Endometrial microvascular endothelial cells (primary cell): ENCODE results near the gene SPATA3. TPM values are rescaled to one million over a fixed set of nuclear protein-coding genes. Genes with fewer than 3 reads are reported as not detected.

ENCODE experiments used
- in situ Hi-C: cut with HindIII; loops from 2 replicates; pipeline ENCODE4 v1.10.0; 2017; ENCODE audit warnings: low sequenced_read_pairs, low pct_unique_long_range_greater_than_20kb; ENCODE audit errors: inconsistent ontology term
- total RNA-seq: library from RNA; depleted of rRNA; stranded (reverse); fragments of >200 nt; gene quantifications from one replicate; pipeline ENCODE4 v1.2.3, GENCODE V29; 2015; ENCODE audit errors: inconsistent ontology term

The SPATA3 gene
- total RNA-seq: not detected

- in situ Hi-C loops: no loop called here
Observed at GRCh38 chr2:230995821-230996220, at the start of gene SPATA3. SPATA3 (plus strand) TSS chr2:230996121; CDS start chr2:230996234, 113 bp downstream.

GRCh38 chr2:230946429-230947234, 49.3 kb upstream of the SPATA3 start:
- in situ Hi-C loops: no loop called here

GRCh38 chr2:230947235-230947576, 48.7 kb upstream of the SPATA3 start:
- in situ Hi-C loops: no loop called here

- in situ Hi-C loops: no loop called here
Observed at GRCh38 chr2:230947908-230948365, 48.0 kb upstream of the SPATA3 start.

- in situ Hi-C loops: no loop called here
Observed at GRCh38 chr2:230949966-230950873, 45.7 kb upstream of the SPATA3 start.

GRCh38 chr2:230950874-230951339, 45.0 kb upstream of the SPATA3 start:
- in situ Hi-C loops: no loop called here

- in situ Hi-C loops: no loop called here
Observed at GRCh38 chr2:230951396-230951795, 44.5 kb upstream of the SPATA3 start.

GRCh38 chr2:230952226-230952956, 43.5 kb upstream of the SPATA3 start:
- in situ Hi-C loops: no loop called here

GRCh38 chr2:230953845-230954244, 42.1 kb upstream of the SPATA3 start:
- in situ Hi-C loops: no loop called here

- in situ Hi-C loops: no loop called here
Observed at GRCh38 chr2:230954746-230955145, 41.2 kb upstream of the SPATA3 start.

GRCh38 chr2:230955163-230955737, 40.7 kb upstream of the SPATA3 start:
- in situ Hi-C loops: no loop called here

- in situ Hi-C loops: no loop called here
Observed at GRCh38 chr2:230956827-230957755, 38.8 kb upstream of the SPATA3 start.

GRCh38 chr2:230957756-230958391, 38.0 kb upstream of the SPATA3 start:
- in situ Hi-C loops: no loop called here

- in situ Hi-C loops: no loop called here
Observed at GRCh38 chr2:230958820-230959756, 36.8 kb upstream of the SPATA3 start.

- in situ Hi-C loops: no loop called here
Observed at GRCh38 chr2:230960026-230960425, 35.9 kb upstream of the SPATA3 start.

GRCh38 chr2:230961091-230961491, 34.8 kb upstream of the SPATA3 start:
- in situ Hi-C loops: no loop called here
